Neural cell (in vitro differentiated cells): Measurements from ENCODE around the gene IL18R1.

ENCODE experiments used
- CTCF ChIP-seq: fragments of 450-650 bp; IDR thresholded peaks from 2 replicates; pipeline ENCODE4 v1.5.1; 2014; ENCODE audit warnings: antibody characterized with exemption, mild to moderate bottlenecking, moderate library complexity; ENCODE audit not compliant: poor library complexity, severe bottlenecking
- EP300 ChIP-seq: fragments of 450-650 bp; conservative IDR thresholded peaks from 2 replicates; pipeline ENCODE4 v1.6.1; 2014; ENCODE audit warnings: antibody characterized with exemption, mild to moderate bottlenecking, moderate library complexity; ENCODE audit not compliant: poor library complexity, severe bottlenecking
- EZH2 ChIP-seq: fragments of 200-600, 300-800 bp; shearing (Covaris generic), sonication (generic); IDR thresholded peaks from 2 replicates; pipeline ENCODE4 v1.6.1; 2014; ENCODE audit warnings: antibody characterized with exemption, low read length, borderline replicate concordance, mild to moderate bottlenecking; ENCODE audit not compliant: insufficient read depth, poor library complexity, severe bottlenecking
- MXI1 ChIP-seq: fragments of 450-650 bp; conservative IDR thresholded peaks from 2 replicates; pipeline ENCODE4 v1.6.1; 2014; ENCODE audit warnings: antibody characterized with exemption, mild to moderate bottlenecking; ENCODE audit not compliant: poor library complexity, severe bottlenecking
- POLR2AphosphoS5 ChIP-seq: IDR thresholded peaks from 2 replicates; pipeline ENCODE4 v1.6.1; 2012
- RAD21 ChIP-seq: fragments of 450-650 bp; conservative IDR thresholded peaks from 2 replicates; pipeline ENCODE4 v1.6.1; 2014; ENCODE audit warnings: antibody characterized with exemption, mild to moderate bottlenecking, moderate library complexity
- REST ChIP-seq: IDR thresholded peaks from 2 replicates; pipeline ENCODE4 v1.6.1; 2012; ENCODE audit warnings: borderline replicate concordance
- SMC3 ChIP-seq: fragments of 450-650 bp; conservative IDR thresholded peaks from 2 replicates; pipeline ENCODE4 v1.6.1; 2014; ENCODE audit warnings: antibody characterized with exemption, mild to moderate bottlenecking, moderate library complexity; ENCODE audit not compliant: poor library complexity
- TAF1 ChIP-seq: IDR thresholded peaks from 2 replicates; pipeline ENCODE4 v1.6.1; 2012; ENCODE audit warnings: low read depth

GRCh38 chr2:102340778-102341177 is 14.8 kb upstream of the IL18R1 start:
- TF ChIP-seq TAF1 (no peak), EP300 (no peak), EZH2 (no peak), REST (no peak), CTCF (no peak), POLR2AphosphoS5 (no peak), RAD21 (no peak), SMC3 (no peak), MXI1 (no peak)
